ENCODE measurements around the gene UCP2.

DNA sequence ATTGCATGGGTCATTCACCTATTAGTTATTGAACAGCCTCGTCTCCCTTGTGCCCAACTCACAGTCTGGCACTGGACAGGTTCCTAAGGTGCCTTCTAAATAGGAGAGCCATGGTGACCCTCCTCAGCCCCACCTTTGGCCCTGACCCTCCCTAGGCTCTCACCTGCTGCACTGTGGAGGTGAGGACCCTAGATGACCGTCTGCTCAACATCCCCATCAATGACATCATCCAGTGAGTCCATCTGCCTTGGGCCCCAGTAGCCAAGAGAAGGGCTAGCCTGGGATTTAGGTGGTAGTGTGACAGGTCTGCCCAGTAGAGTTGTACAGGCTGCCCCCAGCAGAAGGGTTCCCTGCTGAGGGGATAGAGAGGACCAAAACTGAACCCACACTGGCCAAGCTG lies 13.6 kb downstream of the UCP2 start:
- TF ChIP-seq POLR2A (IDR thresholded peaks at IDR 0.05; ENCODE audit: low read depth, low read length), result no peak
- no peak for TF ChIP-seq TAF1 (IDR thresholded peaks at IDR 0.05; ENCODE audit: low read depth, low read length)

Measured in GM12891 (cell line).